ENCODE measurements around the gene KANK2.

The KANK2 gene

GRCh38 chr19:11208561-11209471, 11.5 kb upstream of the KANK2 start:
- Histone ChIP-seq H3K4me1 (ENCODE audit: insufficient read depth, low read length) (no peaks in the 10 kb centered on the region), H3K9me3 (ENCODE audit: control insufficient read depth, insufficient read depth, low read length) (no peaks in the 10 kb centered on the region), H3K9ac (ENCODE audit: low read depth, low read length) (no peak overlapping the region), H3K36me3 (ENCODE audit: insufficient read depth, low read length) (0 out of 2 replicates have a peak, but pooled peaks cover 2% of the 10 kb centered on the region)

GRCh38 chr19:11205939-11206570, 8.7 kb upstream of the KANK2 start:
- Histone ChIP-seq H3K36me3 (ENCODE audit: insufficient read depth, low read length) (no peaks in the 10 kb centered on the region), H3K9me3 (ENCODE audit: control insufficient read depth, insufficient read depth, low read length) (no peaks in the 10 kb centered on the region), H3K4me1 (ENCODE audit: insufficient read depth, low read length) (peaks cover 5% of the 10 kb centered on the region), H3K9ac (ENCODE audit: low read depth, low read length) (no peak overlapping the region)

GRCh38 chr19:11204943-11205349, 7.6 kb upstream of the KANK2 start:
- Histone ChIP-seq H3K36me3 (ENCODE audit: insufficient read depth, low read length) (no peaks in the 10 kb centered on the region), H3K4me1 (ENCODE audit: insufficient read depth, low read length) (peaks cover 5% of the 10 kb centered on the region), H3K9me3 (ENCODE audit: control insufficient read depth, insufficient read depth, low read length) (no peaks in the 10 kb centered on the region), H3K9ac (ENCODE audit: low read depth, low read length) (no peak overlapping the region)

GRCh38 chr19:11204076-11204602, 6.8 kb upstream of the KANK2 start:
- H3K9me3 ChIP-seq (ENCODE audit: control insufficient read depth, insufficient read depth, low read length) = no peaks in the 10 kb centered on the region
- no peaks in the 10 kb centered on the region for H3K36me3 ChIP-seq (ENCODE audit: insufficient read depth, low read length)
- H3K9ac ChIP-seq (ENCODE audit: low read depth, low read length) = no peak overlapping the region
- peaks cover 6% of the 10 kb centered on the region for H3K4me1 ChIP-seq (ENCODE audit: insufficient read depth, low read length)

GRCh38 chr19:11203194-11204075, 6.1 kb upstream of the KANK2 start:
- Histone ChIP-seq H3K4me1 (ENCODE audit: insufficient read depth, low read length) (peaks cover 13% of the 10 kb centered on the region), H3K9ac (ENCODE audit: low read depth, low read length) (no peak overlapping the region), H3K9me3 (ENCODE audit: control insufficient read depth, insufficient read depth, low read length) (no peaks in the 10 kb centered on the region), H3K36me3 (ENCODE audit: insufficient read depth, low read length) (no peaks in the 10 kb centered on the region)

DNA sequence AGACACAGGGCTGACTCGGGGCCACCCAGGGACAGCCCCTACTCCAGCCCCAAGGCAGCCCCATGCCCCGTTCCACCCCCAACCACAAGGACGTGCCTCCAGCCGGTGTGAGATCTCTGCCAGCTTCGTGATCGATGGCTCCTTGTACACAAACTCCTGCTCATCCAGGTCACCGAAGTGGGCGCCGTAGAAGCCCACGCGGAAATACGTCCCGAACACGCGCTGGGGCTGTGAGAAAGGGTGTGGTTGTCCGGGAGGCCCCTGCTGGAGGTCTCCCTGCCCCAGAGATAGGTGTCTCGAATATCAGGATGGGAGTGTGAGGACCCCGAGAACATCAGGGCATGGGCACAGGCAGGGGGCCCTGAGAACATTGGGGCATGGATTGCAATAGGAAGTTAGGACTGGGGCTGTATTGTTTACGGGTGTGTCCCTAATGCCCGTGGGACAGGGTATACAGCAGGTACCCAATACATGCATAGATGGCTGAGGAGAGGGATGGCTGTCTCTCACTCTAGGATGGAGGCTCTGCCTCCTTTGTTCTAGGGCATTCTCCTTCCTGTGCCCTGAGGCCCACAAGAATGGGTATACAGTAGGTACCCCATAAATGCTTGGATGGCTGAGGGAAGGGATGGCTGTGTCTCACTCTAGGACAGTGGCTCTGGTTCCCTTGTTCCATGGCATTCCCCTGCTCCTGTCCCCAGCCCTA, 5.3 kb upstream of the KANK2 start:
- Histone ChIP-seq H3K9me3 (ENCODE audit: control insufficient read depth, insufficient read depth, low read length) (no peaks in the 10 kb centered on the region), H3K4me1 (ENCODE audit: insufficient read depth, low read length) (peaks cover 16% of the 10 kb centered on the region), H3K36me3 (ENCODE audit: insufficient read depth, low read length) (no peaks in the 10 kb centered on the region), H3K9ac (ENCODE audit: low read depth, low read length) (no peak overlapping the region)

DNA sequence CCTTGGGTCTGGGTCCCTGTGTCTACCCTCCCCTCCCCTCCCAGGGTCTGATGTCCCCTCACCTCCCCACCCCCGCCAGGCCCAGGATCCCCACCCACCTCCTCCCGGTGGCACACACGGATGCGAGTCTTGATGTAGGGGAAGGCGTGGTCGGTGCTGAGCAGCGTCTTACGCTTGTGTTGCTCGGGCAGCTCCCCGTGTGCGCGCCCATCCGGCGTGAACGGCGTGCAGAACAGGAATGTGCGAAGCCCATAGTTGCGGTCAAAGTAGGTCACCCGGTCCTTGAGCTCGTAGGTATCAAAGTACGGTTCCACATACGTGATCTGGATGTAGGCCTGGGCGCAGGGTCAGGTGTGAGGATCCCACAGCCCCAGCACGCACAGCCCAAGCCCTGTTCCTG, 4.4 kb upstream of the KANK2 start:
- H3K36me3 ChIP-seq (ENCODE audit: insufficient read depth, low read length) = no peaks in the 10 kb centered on the region
- no peak overlapping the region for H3K9ac ChIP-seq (ENCODE audit: low read depth, low read length)
- H3K4me1 ChIP-seq (ENCODE audit: insufficient read depth, low read length) = peaks cover 16% of the 10 kb centered on the region
- no peaks in the 10 kb centered on the region for H3K9me3 ChIP-seq (ENCODE audit: control insufficient read depth, insufficient read depth, low read length)

- H3K36me3 ChIP-seq (ENCODE audit: insufficient read depth, low read length) = no peaks in the 10 kb centered on the region
- H3K9ac ChIP-seq (ENCODE audit: low read depth, low read length) = no peak overlapping the region
- H3K9me3 ChIP-seq (ENCODE audit: control insufficient read depth, insufficient read depth, low read length) = no peaks in the 10 kb centered on the region
- H3K4me1 ChIP-seq (ENCODE audit: insufficient read depth, low read length) = peaks cover 16% of the 10 kb centered on the region
Measured at GRCh38 chr19:11200931-11201330, 3.6 kb upstream of the KANK2 start.

DNA sequence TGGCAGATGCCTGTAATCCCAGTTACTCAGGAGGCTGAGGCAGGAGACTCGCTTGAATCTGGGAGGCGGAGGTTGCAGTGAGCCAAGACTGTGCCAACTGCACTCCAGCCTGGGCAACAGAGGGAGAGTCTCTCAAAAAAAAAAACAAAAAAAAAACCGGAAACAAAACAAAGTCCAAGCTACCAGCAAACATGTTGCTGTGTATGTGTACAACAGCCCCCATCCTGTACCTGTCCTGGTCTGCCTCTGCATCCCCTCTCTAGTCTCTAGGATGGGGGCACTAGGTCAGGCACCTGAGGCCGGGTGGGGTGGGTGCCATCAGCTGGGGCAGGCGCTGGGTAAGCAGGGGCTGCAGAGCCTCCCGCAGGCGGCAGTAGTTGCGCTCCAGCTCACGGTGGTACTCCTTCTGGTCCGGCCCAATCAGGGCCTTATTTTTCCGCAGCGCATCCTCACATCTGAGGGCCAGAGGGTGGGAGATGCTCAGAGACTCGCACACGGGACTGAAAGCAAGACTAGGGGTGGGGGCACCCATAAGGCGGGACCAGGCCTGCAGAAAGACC, 2.8 kb upstream of the KANK2 start:
- no peaks in the 10 kb centered on the region for H3K36me3 ChIP-seq (ENCODE audit: insufficient read depth, low read length)
- no peak overlapping the region for H3K9ac ChIP-seq (ENCODE audit: low read depth, low read length)
- no peaks in the 10 kb centered on the region for H3K9me3 ChIP-seq (ENCODE audit: control insufficient read depth, insufficient read depth, low read length)
- H3K4me1 ChIP-seq (ENCODE audit: insufficient read depth, low read length) = peaks cover 21% of the 10 kb centered on the region

DNA sequence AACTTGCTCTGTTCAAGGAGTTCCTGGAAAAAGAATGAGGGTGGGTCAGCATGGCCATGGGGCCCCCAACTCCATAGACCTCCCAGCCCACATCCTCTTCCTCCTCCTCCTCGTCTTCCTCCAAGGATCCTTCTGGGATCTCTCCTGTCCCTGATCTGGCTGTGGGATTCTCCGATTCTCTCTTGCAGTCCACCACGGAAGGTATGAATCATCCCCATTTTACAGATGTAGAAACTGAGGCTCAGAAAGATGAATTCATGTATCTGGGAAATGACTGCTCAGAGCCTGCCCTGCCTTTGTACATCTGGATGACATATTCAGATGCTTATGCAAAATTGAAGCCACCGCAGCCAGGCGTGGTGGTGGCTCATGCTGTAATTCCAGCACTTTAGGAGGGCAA, 2.2 kb upstream of the KANK2 start:
- no peak overlapping the region for H3K9ac ChIP-seq (ENCODE audit: low read depth, low read length)
- no peaks in the 10 kb centered on the region for H3K36me3 ChIP-seq (ENCODE audit: insufficient read depth, low read length)
- peaks cover 21% of the 10 kb centered on the region for H3K4me1 ChIP-seq (ENCODE audit: insufficient read depth, low read length)
- no peaks in the 10 kb centered on the region for H3K9me3 ChIP-seq (ENCODE audit: control insufficient read depth, insufficient read depth, low read length)

DNA sequence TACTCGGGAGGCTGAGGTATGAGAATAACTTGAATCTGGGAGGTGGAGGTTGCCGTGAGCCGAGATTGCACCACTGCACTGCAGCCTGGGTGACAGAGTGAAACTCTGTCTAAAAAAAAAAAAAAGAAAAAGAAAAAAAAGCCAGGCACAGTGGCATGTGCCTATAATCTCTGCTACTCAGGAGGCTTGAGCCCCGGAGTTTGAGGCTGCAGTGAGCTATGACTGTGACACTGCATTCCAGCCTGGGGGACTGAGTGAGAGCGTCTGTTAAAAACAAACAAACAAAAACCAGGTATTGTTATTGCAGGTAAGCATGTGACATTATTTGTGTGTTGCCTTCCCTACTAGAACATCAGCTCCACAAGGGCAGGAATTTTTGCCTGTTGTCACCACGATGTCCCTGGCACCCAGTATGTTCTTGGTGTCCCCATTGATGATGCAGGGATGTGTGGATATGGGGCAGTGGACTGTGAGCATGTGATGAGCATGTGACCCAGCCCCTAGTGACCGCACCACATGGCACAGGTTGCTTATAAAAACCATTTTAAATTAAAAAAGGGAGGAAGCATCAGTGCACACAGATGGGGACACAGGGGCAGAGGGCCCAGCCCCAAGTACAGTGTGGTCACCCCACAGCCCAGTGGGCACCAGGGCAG, 1.6 kb upstream of the KANK2 start:
- Histone ChIP-seq H3K36me3 (ENCODE audit: insufficient read depth, low read length) (no peaks in the 10 kb centered on the region), H3K9ac (ENCODE audit: low read depth, low read length) (no peak overlapping the region), H3K9me3 (ENCODE audit: control insufficient read depth, insufficient read depth, low read length) (no peaks in the 10 kb centered on the region), H3K4me1 (ENCODE audit: insufficient read depth, low read length) (peaks cover 21% of the 10 kb centered on the region)

DNA sequence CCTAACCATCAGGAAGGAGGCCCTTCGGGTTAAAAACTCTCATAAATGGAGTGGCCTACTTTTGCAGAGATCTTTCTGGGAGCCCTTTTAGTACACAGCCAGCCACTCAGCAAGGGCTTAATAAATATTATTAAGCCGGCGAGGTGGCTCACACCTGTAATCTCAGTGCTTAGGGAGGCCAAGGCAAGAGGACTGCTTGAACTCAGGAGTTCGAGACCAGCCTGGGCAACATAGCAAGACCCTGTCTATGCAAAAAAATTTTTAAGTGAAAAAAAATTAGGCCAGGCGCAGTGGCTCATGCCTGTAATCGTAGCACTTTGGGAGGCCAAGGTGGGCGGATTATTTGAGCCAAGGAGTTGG, 810 bp upstream of the KANK2 start:
- Histone ChIP-seq H3K36me3 (ENCODE audit: insufficient read depth, low read length) (no peaks in the 10 kb centered on the region), H3K4me1 (ENCODE audit: insufficient read depth, low read length) (peaks cover 16% of the 10 kb centered on the region), H3K9me3 (ENCODE audit: control insufficient read depth, insufficient read depth, low read length) (no peaks in the 10 kb centered on the region), H3K9ac (ENCODE audit: low read depth, low read length) (peak overlapping the region; percentile 16; the same call in 1 of the 2 replicates)

Measured in ES-I3 (cell line).